Measurements from ENCODE around the gene STPG2. TPM values are rescaled to one million over a fixed set of nuclear protein-coding genes. Genes with fewer than 3 reads are reported as not detected.

The STPG2 gene
- total and polyA plus RNA-seq, 10 donors, result 0.03 to 2.0 (median 0.67) TPM; not detected in 1

GRCh38 chr4:97752599-97752998 lies 390.7 kb downstream of the STPG2 start:
- H3K27ac ChIP-seq, result no peak overlapping the region
- no peak for DNase-seq
- no peak overlapping the region for H3K4me3 ChIP-seq
- no peaks in the 10 kb centered on the region for H3K4me1 ChIP-seq
- TF ChIP-seq POLR2AphosphoS5 (IDR thresholded peaks at IDR 0.05) (no peak), POLR2A (IDR thresholded peaks at IDR 0.05) (no peak), CTCF (IDR thresholded peaks at IDR 0.05 in 8 of 11, conservative IDR thresholded peaks at IDR 0.05 in 3 of 11) (no peak)
- H3K36me3 ChIP-seq, result no peaks in the 10 kb centered on the region
- WGBS, 5 donors, result 71 to 87% (median 76%) methylated on average over 1 of the region's 1 CpG
- intact Hi-C loops (cut with DNase I; ENCODE audit: low total_unique reads), result no loop called here
- H3K9me3 ChIP-seq, result no peaks in the 10 kb centered on the region
- H3K27me3 ChIP-seq (replicated peaks in 1 of 7), result no peaks in the 10 kb centered on the region

- WGBS, 5 donors, result 70 to 82% (median 78%) methylated on average over 3 of the region's 3 CpGs
- DNase-seq, result no peak
- no peaks in the 10 kb centered on the region for H3K9me3 ChIP-seq
- no peak for TF ChIP-seq POLR2AphosphoS5 (IDR thresholded peaks at IDR 0.05)
- no peak for TF ChIP-seq POLR2A (IDR thresholded peaks at IDR 0.05)
- TF ChIP-seq CTCF (IDR thresholded peaks at IDR 0.05 in 8 of 11, conservative IDR thresholded peaks at IDR 0.05 in 3 of 11), result no peak
- H3K36me3 ChIP-seq, result no peaks in the 10 kb centered on the region
- H3K27me3 ChIP-seq (replicated peaks in 1 of 7), result no peaks in the 10 kb centered on the region
- no peak overlapping the region for H3K4me3 ChIP-seq
- intact Hi-C loops (cut with DNase I; ENCODE audit: low total_unique reads), result no loop called here
- no peak overlapping the region for H3K27ac ChIP-seq
- no peaks in the 10 kb centered on the region for H3K4me1 ChIP-seq
These were observed 395.3 kb downstream of the STPG2 start for GRCh38 chr4:97747945-97748344.

- Histone ChIP-seq H3K27ac (no peak overlapping the region), H3K27me3 (replicated peaks in 1 of 7) (no peaks in the 10 kb centered on the region), H3K4me3 (no peak overlapping the region), H3K36me3 (no peaks in the 10 kb centered on the region), H3K9me3 (no peaks in the 10 kb centered on the region), H3K4me1 (no peaks in the 10 kb centered on the region)
- intact Hi-C loops (cut with DNase I; ENCODE audit: low total_unique reads), result no loop called here
- 18 to 28% (median 20%) methylated on average over 4 of the region's 4 CpGs for WGBS, 5 donors
- DNase-seq, result no peak
- TF ChIP-seq CTCF (IDR thresholded peaks at IDR 0.05 in 8 of 11, conservative IDR thresholded peaks at IDR 0.05 in 3 of 11), result no peak
- no peak for TF ChIP-seq POLR2AphosphoS5 (IDR thresholded peaks at IDR 0.05)
- TF ChIP-seq POLR2A (IDR thresholded peaks at IDR 0.05), result no peak
These were observed 422.3 kb downstream of the STPG2 start for GRCh38 chr4:97720869-97721432.

GRCh38 chr4:97691111-97691605 lies 452.1 kb downstream of the STPG2 start:
- no peak for DNase-seq
- 72 to 85% (median 79%) methylated on average over 3 of the region's 3 CpGs for WGBS, 5 donors

More at GRCh38 chr4:97691111-97691605, 452.1 kb downstream of the STPG2 start:
- intact Hi-C loops (cut with DNase I; ENCODE audit: low total_unique reads), result no loop called here
- peaks cover 0 to 56% (median 39%) of the 10 kb centered on the region in 8 donors for H3K9me3 ChIP-seq
- no peaks in the 10 kb centered on the region for H3K4me1 ChIP-seq
- no peak overlapping the region for H3K4me3 ChIP-seq
- no peaks in the 10 kb centered on the region for H3K27me3 ChIP-seq (replicated peaks in 1 of 7)
- H3K36me3 ChIP-seq, result no peaks in the 10 kb centered on the region
- no peak overlapping the region for H3K27ac ChIP-seq
- TF ChIP-seq POLR2A (IDR thresholded peaks at IDR 0.05) (no peak), CTCF (IDR thresholded peaks at IDR 0.05 in 8 of 11, conservative IDR thresholded peaks at IDR 0.05 in 3 of 11) (no peak)

Data from spleen (tissue), 11 donors.